A549 (cell line): ENCODE data around the gene STOX2. TPM values are rescaled to one million over a fixed set of nuclear protein-coding genes. Genes with fewer than 3 reads are reported as not detected.

ENCODE experiments used
- ATAC-seq, 2 experiments: fragments of 200-7000 bp in 1 of 2; fragments of >200 bp in 1 of 2; cut with Nextera tagmentation in 1 of 2; cut with Tn5 transposase in 1 of 2; 3 replicates each; pipeline versions ENCODE4 v1.8.0 to v1.9.1; 2018 to 2020; ENCODE audit warnings: mild to moderate bottlenecking in 1 of 2, moderate library complexity in 1 of 2
- CTCF ChIA-PET: fragments of 300-600 bp; sonication (Branson Sonifier 250); formaldehyde crosslinking; extraction: SDS; loops from one replicate; lab custom pipeline; 2021; ENCODE audit warnings: antibody characterized with exemption, inconsistent platforms; lab: Yijun Ruan, JAX
- POLR2A ChIA-PET: fragments of 350-600 bp; formaldehyde crosslinking; extraction: SDS; loops from one replicate; lab custom pipeline; 2021; ENCODE audit warnings: antibody characterized with exemption, inconsistent platforms; lab: Yijun Ruan, JAX
- DNase-seq, 2 experiments: peaks; one replicate each; pipeline versions ENCODE4 v3.0.0 to v3.0.0-alpha.2; 2011 to 2016; ENCODE audit warnings: low read depth in 1 of 2, low spot score in 1 of 2
- FAIRE-seq: peaks from 2 replicates; lab custom pipeline; 2011; peaks lifted over from hg19 to GRCh38; lab: Jason Lieb, UNC
- H3K27ac ChIP-seq, 2 experiments: fragments of >200 bp; sonication (Bioruptor Twin); formaldehyde crosslinking; 3 replicates each; pipeline ENCODE4 v1.5.1; 2016 to 2017
- H3K4me1 ChIP-seq: fragments of >200 bp; sonication (Bioruptor Twin); formaldehyde crosslinking; 3 replicates; pipeline ENCODE4 v1.6.1; 2016
- H3K4me2 ChIP-seq: fragments of >200 bp; sonication (Bioruptor Twin); formaldehyde crosslinking; 3 replicates; pipeline ENCODE4 v1.6.1; 2016
- H3K4me3 ChIP-seq: fragments of >200 bp; sonication (Bioruptor Twin); formaldehyde crosslinking; 3 replicates; pipeline ENCODE4 v1.5.1; 2016
- H3K9me3 ChIP-seq: fragments of >200 bp; sonication (Bioruptor Twin); formaldehyde crosslinking; 3 replicates; pipeline ENCODE4 v1.6.1; 2016
- BHLHE40 ChIP-seq: IDR thresholded peaks from 2 replicates; pipeline ENCODE4 v1.6.1; 2012; ENCODE audit warnings: low read depth, low read length, inconsistent platforms
- CBX2 ChIP-seq: fragments of 200-600 bp; sonication (generic); IDR thresholded peaks from 2 replicates; pipeline ENCODE4 v1.6.1; 2016; ENCODE audit warnings: low read depth, mild to moderate bottlenecking, borderline replicate concordance
- CEBPB ChIP-seq, 2 experiments: fragments of >200 bp in 1 of 2; sonication (Bioruptor Twin) in 1 of 2; formaldehyde crosslinking in 1 of 2; IDR thresholded peaks; 2 replicates each; pipeline ENCODE4 v1.6.1; 2012 to 2016
- CHD2 ChIP-seq: fragments of 150-350 bp; IDR thresholded peaks from 2 replicates; pipeline ENCODE4 v1.6.1; 2014; ENCODE audit warnings: low read length; ENCODE audit not compliant: partially characterized antibody
- CHD4 ChIP-seq: fragments of 200-600 bp; sonication (generic); IDR thresholded peaks from 2 replicates; pipeline ENCODE4 v1.6.1; 2016; ENCODE audit warnings: antibody characterized with exemption, mild to moderate bottlenecking, borderline replicate concordance
- EHF ChIP-seq: fragments of 250-450 bp; sonication (Bioruptor Pico); IDR thresholded peaks from 2 replicates; pipeline ENCODE4 v1.5.0; 2020; ENCODE audit warnings: mild to moderate bottlenecking
- FOSB ChIP-seq: fragments of 250-450 bp; sonication (Bioruptor Pico); IDR thresholded peaks from 2 replicates; pipeline ENCODE4 v1.5.0; 2020; ENCODE audit warnings: mild to moderate bottlenecking, moderate library complexity
- FOSL2 ChIP-seq, 2 experiments: fragments of 450-650 bp in 1 of 2; fragments of >200 bp in 1 of 2; sonication (Bioruptor Twin) in 1 of 2; formaldehyde crosslinking; IDR thresholded peaks; 2 replicates each; pipeline versions ENCODE4 v1.5.0 to v1.6.1; 2016 to 2020; ENCODE audit warnings: mild to moderate bottlenecking in 1 of 2, moderate library complexity in 1 of 2
- GATA3 ChIP-seq: IDR thresholded peaks from 2 replicates; pipeline ENCODE4 v1.6.1; 2012; ENCODE audit warnings: borderline replicate concordance
- HEYL ChIP-seq: fragments of 250-450 bp; sonication (Bioruptor Pico); IDR thresholded peaks from 2 replicates; pipeline ENCODE4 v1.8.0; 2021; ENCODE audit warnings: mild to moderate bottlenecking, moderate library complexity
- HOXA7 ChIP-seq: fragments of 250-450 bp; sonication (Bioruptor Pico); IDR thresholded peaks from 2 replicates; pipeline ENCODE4 v1.5.0; 2020; ENCODE audit warnings: mild to moderate bottlenecking, moderate library complexity
- HOXB13 ChIP-seq: fragments of 250-450 bp; sonication (Bioruptor Pico); IDR thresholded peaks from 2 replicates; pipeline ENCODE4 v1.5.0; 2020; ENCODE audit warnings: low read depth, mild to moderate bottlenecking, moderate library complexity
- HOXB5 ChIP-seq: fragments of 250-450 bp; sonication (Bioruptor Pico); IDR thresholded peaks from 2 replicates; pipeline ENCODE4 v1.5.0; 2020; ENCODE audit warnings: mild to moderate bottlenecking, moderate library complexity
- JUN ChIP-seq, 2 experiments: fragments of >200 bp; sonication (Bioruptor Twin); formaldehyde crosslinking; IDR thresholded peaks; 2 replicates in 1 of 2; 3 replicates in 1 of 2; pipeline ENCODE4 v1.6.1; 2016 to 2017
- KDM1A ChIP-seq: fragments of 200-600 bp; sonication (generic); IDR thresholded peaks from 2 replicates; pipeline ENCODE4 v1.6.1; 2016; ENCODE audit warnings: low read depth, mild to moderate bottlenecking
- KDM5A ChIP-seq: fragments of 200-600 bp; sonication (generic); IDR thresholded peaks from 2 replicates; pipeline ENCODE4 v1.6.1; 2016; ENCODE audit warnings: antibody characterized with exemption, mild to moderate bottlenecking
- MAFK ChIP-seq: fragments of 450-650 bp; IDR thresholded peaks from 2 replicates; pipeline ENCODE4 v1.6.1; 2014; ENCODE audit not compliant: partially characterized antibody
- NFE2L2 ChIP-seq: fragments of 150-350 bp; conservative IDR thresholded peaks from 2 replicates; pipeline ENCODE4 v1.6.1; 2014; ENCODE audit warnings: low read length
- NPAS2 ChIP-seq: fragments of 250-450 bp; sonication (Bioruptor Pico); IDR thresholded peaks from 2 replicates; pipeline ENCODE4 v1.8.0; 2022; ENCODE audit warnings: mild to moderate bottlenecking, moderate library complexity, borderline replicate concordance
- POLR2A ChIP-seq: IDR thresholded peaks from 2 replicates; pipeline ENCODE4 v1.6.1; 2012; ENCODE audit warnings: mild to moderate bottlenecking, low read length
- RCOR1 ChIP-seq: fragments of 150-350 bp; IDR thresholded peaks from 2 replicates; pipeline ENCODE4 v1.6.1; 2014; ENCODE audit warnings: antibody characterized with exemption, low read length, low read depth
- SREBF2 ChIP-seq: fragments of 450-650 bp; IDR thresholded peaks from 2 replicates; pipeline ENCODE4 v1.6.1; 2014; ENCODE audit warnings: mild to moderate bottlenecking, moderate library complexity
- TP53 ChIP-seq: fragments of 250-450 bp; sonication (Bioruptor Pico); IDR thresholded peaks from 2 replicates; pipeline ENCODE4 v1.5.0; 2021; ENCODE audit warnings: mild to moderate bottlenecking, moderate library complexity
- ZC3H11A ChIP-seq: fragments of 450-650 bp; IDR thresholded peaks from 2 replicates; pipeline ENCODE4 v1.6.1; 2014; ENCODE audit warnings: antibody characterized with exemption, mild to moderate bottlenecking
- ZNF302 ChIP-seq: fragments of 250-450 bp; sonication (Bioruptor Pico); IDR thresholded peaks from 2 replicates; pipeline ENCODE4 v1.9.0; 2021; ENCODE audit warnings: inconsistent platforms, mild to moderate bottlenecking, moderate library complexity
- WGBS: methylation state at CpG from one replicate; pipeline ENCODE4 v1.1.6; 2017; ENCODE audit errors: missing lambda C conversion rate; 5-methylcytosine and 5-hydroxymethylcytosine counted together
- polyA plus RNA-seq, 4 experiments: library from polyadenylated mRNA; depleted of rRNA in 3 of 4; stranded (reverse); fragments of >200 nt; fragmentation: RNase III in 1 of 4; extraction: RNeasy Plus Mini Kit Qiagen cat#74134 plus additional on column Dnase treatment in 1 of 4; gene quantifications; 2 replicates in 3 of 4; 3 replicates in 1 of 4; pipeline ENCODE4 v1.2.3, GENCODE V29; 2011 to 2017
- TF ChIP-seq, protein P1 (sequence below): fragments of 450-650 bp; IDR thresholded peaks from 2 replicates; pipeline ENCODE4 v1.6.1; 2014; ENCODE audit warnings: antibody characterized with exemption
- TF ChIP-seq, protein P2 (sequence below): IDR thresholded peaks from 2 replicates; pipeline ENCODE4 v1.6.1; 2012
- TF ChIP-seq, protein P3 (sequence below): fragments of >200 bp; sonication (Bioruptor Twin); formaldehyde crosslinking; IDR thresholded peaks from 3 replicates; pipeline ENCODE4 v1.5.1; 2016
- TF ChIP-seq, protein P4 (sequence below): IDR thresholded peaks from 2 replicates; pipeline ENCODE4 v1.6.1; 2012

Gene STOX2
- polyA plus RNA-seq, 2 of the 4 experiments (the other 2 are of a cell fraction): 2.7 to 5.2 TPM

- Histone ChIP-seq H3K27ac (no peak overlapping the region), H3K4me3 (no peak overlapping the region), H3K4me2 (no peak overlapping the region), H3K4me1 (no peaks in the 10 kb centered on the region), H3K9me3 (no peaks in the 10 kb centered on the region)
- no peak for DNase-seq
- 77% methylated on average over 9 of the region's 12 CpGs for WGBS
- CTCF ChIA-PET: interaction anchor here (1.0 kb wide), 1 partner anchor 9 kb away, joined by 4 read pairs; no protein-coding TSS in a partner anchor
- POLR2A ChIA-PET: no interaction called here
- FAIRE-seq: no peak
- TF ChIP-seq NFE2L2 (no peak), HOXB5 (CRISPR knock-in tag) (no peak), HOXB13 (CRISPR knock-in tag) (no peak), GATA3 (no peak), CEBPB (IDR thresholded peaks at IDR 0.05) (no peak), HOXA7 (CRISPR knock-in tag) (no peak)
- TF ChIP-seq, protein P1, sequence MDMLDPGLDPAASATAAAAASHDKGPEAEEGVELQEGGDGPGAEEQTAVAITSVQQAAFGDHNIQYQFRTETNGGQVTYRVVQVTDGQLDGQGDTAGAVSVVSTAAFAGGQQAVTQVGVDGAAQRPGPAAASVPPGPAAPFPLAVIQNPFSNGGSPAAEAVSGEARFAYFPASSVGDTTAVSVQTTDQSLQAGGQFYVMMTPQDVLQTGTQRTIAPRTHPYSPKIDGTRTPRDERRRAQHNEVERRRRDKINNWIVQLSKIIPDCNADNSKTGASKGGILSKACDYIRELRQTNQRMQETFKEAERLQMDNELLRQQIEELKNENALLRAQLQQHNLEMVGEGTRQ: no peak
- ATAC-seq: no peak
Measured at GRCh38 chr4:183919141-183919540, 14.0 kb downstream of the STOX2 start.

- 89% methylated on average over 3 of the region's 3 CpGs for WGBS
- ChIA-PET CTCF (interaction anchor here (1.0 kb wide), 1 partner anchor 21 kb away, joined by 3 read pairs; no protein-coding TSS in a partner anchor), POLR2A (no interaction called here)
- no peak overlapping the region for H3K4me3 ChIP-seq
- no peaks in the 10 kb centered on the region for H3K4me1 ChIP-seq
- DNase-seq (no peak), FAIRE-seq (no peak), ATAC-seq (no peak)
- H3K27ac ChIP-seq: no peak overlapping the region
- no peak overlapping the region for H3K4me2 ChIP-seq
- no peak for TF ChIP-seq JUN (IDR thresholded peaks at IDR 0.05)
- TF ChIP-seq ZC3H11A: no peak
- no peak for TF ChIP-seq HOXB13 (CRISPR knock-in tag)
- TF ChIP-seq, protein P2, sequence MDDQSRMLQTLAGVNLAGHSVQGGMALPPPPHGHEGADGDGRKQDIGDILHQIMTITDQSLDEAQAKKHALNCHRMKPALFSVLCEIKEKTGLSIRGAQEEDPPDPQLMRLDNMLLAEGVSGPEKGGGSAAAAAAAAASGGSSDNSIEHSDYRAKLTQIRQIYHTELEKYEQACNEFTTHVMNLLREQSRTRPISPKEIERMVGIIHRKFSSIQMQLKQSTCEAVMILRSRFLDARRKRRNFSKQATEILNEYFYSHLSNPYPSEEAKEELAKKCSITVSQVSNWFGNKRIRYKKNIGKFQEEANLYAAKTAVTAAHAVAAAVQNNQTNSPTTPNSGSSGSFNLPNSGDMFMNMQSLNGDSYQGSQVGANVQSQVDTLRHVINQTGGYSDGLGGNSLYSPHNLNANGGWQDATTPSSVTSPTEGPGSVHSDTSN: no peak
- no peak for TF ChIP-seq HEYL (CRISPR knock-in tag)
- no peak for TF ChIP-seq BHLHE40
- no peak for TF ChIP-seq NPAS2 (CRISPR knock-in tag)
- TF ChIP-seq FOSB (CRISPR knock-in tag): no peak
- TF ChIP-seq MAFK: no peak
- no peak for TF ChIP-seq ZNF302 (CRISPR knock-in tag)
- no peak for TF ChIP-seq GATA3
- no peak for TF ChIP-seq RCOR1
- no peak for TF ChIP-seq FOSL2 (IDR thresholded peaks at IDR 0.05)
- TF ChIP-seq FOSL2 (CRISPR knock-in tag; IDR thresholded peaks at IDR 0.05): no peak
- TF ChIP-seq, protein P3, sequence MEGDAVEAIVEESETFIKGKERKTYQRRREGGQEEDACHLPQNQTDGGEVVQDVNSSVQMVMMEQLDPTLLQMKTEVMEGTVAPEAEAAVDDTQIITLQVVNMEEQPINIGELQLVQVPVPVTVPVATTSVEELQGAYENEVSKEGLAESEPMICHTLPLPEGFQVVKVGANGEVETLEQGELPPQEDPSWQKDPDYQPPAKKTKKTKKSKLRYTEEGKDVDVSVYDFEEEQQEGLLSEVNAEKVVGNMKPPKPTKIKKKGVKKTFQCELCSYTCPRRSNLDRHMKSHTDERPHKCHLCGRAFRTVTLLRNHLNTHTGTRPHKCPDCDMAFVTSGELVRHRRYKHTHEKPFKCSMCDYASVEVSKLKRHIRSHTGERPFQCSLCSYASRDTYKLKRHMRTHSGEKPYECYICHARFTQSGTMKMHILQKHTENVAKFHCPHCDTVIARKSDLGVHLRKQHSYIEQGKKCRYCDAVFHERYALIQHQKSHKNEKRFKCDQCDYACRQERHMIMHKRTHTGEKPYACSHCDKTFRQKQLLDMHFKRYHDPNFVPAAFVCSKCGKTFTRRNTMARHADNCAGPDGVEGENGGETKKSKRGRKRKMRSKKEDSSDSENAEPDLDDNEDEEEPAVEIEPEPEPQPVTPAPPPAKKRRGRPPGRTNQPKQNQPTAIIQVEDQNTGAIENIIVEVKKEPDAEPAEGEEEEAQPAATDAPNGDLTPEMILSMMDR: no peak
- no peak for TF ChIP-seq SREBF2
- TF ChIP-seq CEBPB (IDR thresholded peaks at IDR 0.05): no peak
- no peaks in the 10 kb centered on the region for H3K9me3 ChIP-seq
Measured at GRCh38 chr4:183920512-183920911, 15.4 kb downstream of the STOX2 start.

GRCh38 chr4:183921335-183921734, 16.2 kb downstream of the STOX2 start:
- Histone ChIP-seq H3K4me1 (no peaks in the 10 kb centered on the region), H3K4me3 (no peak overlapping the region), H3K27ac (no peak overlapping the region), H3K4me2 (no peak overlapping the region), H3K9me3 (no peaks in the 10 kb centered on the region)
- 44% methylated on average over 2 of the region's 2 CpGs for WGBS
- no peak for ATAC-seq
- no peak for FAIRE-seq
- POLR2A ChIA-PET: no interaction called here
- no peak for DNase-seq
- CTCF ChIA-PET: no interaction called here
- TF ChIP-seq KDM5A: no peak
- TF ChIP-seq FOSB (CRISPR knock-in tag): no peak
- TF ChIP-seq, protein P3: no peak
- TF ChIP-seq KDM1A: no peak
- no peak for TF ChIP-seq TP53 (CRISPR knock-in tag)
- TF ChIP-seq CHD2: no peak
- no peak for TF ChIP-seq NFE2L2
- TF ChIP-seq EHF (CRISPR knock-in tag): no peak
- no peak for TF ChIP-seq CHD4
- TF ChIP-seq FOSL2 (IDR thresholded peaks at IDR 0.05): no peak
- no peak for TF ChIP-seq FOSL2 (CRISPR knock-in tag; IDR thresholded peaks at IDR 0.05)
- TF ChIP-seq HEYL (CRISPR knock-in tag): no peak
- TF ChIP-seq, protein P4, sequence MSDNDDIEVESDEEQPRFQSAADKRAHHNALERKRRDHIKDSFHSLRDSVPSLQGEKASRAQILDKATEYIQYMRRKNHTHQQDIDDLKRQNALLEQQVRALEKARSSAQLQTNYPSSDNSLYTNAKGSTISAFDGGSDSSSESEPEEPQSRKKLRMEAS: no peak
- TF ChIP-seq, protein P1: no peak
- TF ChIP-seq POLR2A: no peak
- no peak for TF ChIP-seq CBX2
